ENCODE measurements around the gene SYK. TPM values are rescaled to one million over a fixed set of nuclear protein-coding genes. Genes with fewer than 3 reads are reported as not detected.

SYK gene
- under 0.01 TPM in 1 of 2 replicates, not detected in the other for total RNA-seq

GRCh38 chr9:90801241-90801972 lies at the start of gene SYK:
Gene SYK, plus strand, starts transcription at chr9:90801819. Its CDS starts 42,080 bp downstream, at chr9:90843899.

Other genes starting within 250 kb of the SYK start
- not detected in 2 replicates for gene DIRAS2, start 159.0 kb upstream of the SYK start, total RNA-seq